Fibroblast of the aortic adventitia (primary cell): Measurements from ENCODE around the gene GLRA3. TPM values are rescaled to one million over a fixed set of nuclear protein-coding genes. Genes with fewer than 3 reads are reported as not detected.

Source experiments
- DNase-seq: peaks from one replicate; pipeline ENCODE4 v3.0.0-alpha.2; 2010; ENCODE audit warnings: low read depth
- H3K4me3 ChIP-seq: 2 replicates; pipeline ENCODE4 v1.5.1; 2011; ENCODE audit warnings: low read depth, mild to moderate bottlenecking, control low read depth, low read length, moderate library complexity
- CTCF ChIP-seq: IDR thresholded peaks from 2 replicates; pipeline ENCODE4 v1.5.1; 2011; ENCODE audit warnings: mild to moderate bottlenecking, low read length, control low read depth, inconsistent platforms; ENCODE audit not compliant: insufficient read depth
- total RNA-seq: library from RNA; depleted of rRNA; stranded (reverse); fragments of >200 nt; gene quantifications from 2 replicates; pipeline ENCODE4 v1.2.3, GENCODE V29; 2012; ENCODE audit warnings: low replicate concordance

Gene GLRA3
- total RNA-seq, 1 donor, result not detected

- DNase-seq, result no peak
- no peak overlapping the region for H3K4me3 ChIP-seq
- TF ChIP-seq CTCF, result no peak
Measured at GRCh38 chr4:174717828-174718227, 111.2 kb downstream of the GLRA3 start.

GRCh38 chr4:174716986-174717770 lies 111.9 kb downstream of the GLRA3 start:
- H3K4me3 ChIP-seq, result no peak overlapping the region
- DNase-seq, result no peak
- no peak for TF ChIP-seq CTCF

GRCh38 chr4:174714393-174715211 lies 114.4 kb downstream of the GLRA3 start:
- TF ChIP-seq CTCF, result peak; percentile 84
- H3K4me3 ChIP-seq, result no peak overlapping the region
- peak; percentile 63 for DNase-seq

GRCh38 chr4:174713821-174714220 lies 115.2 kb downstream of the GLRA3 start:
- no peak for TF ChIP-seq CTCF
- H3K4me3 ChIP-seq, result no peak overlapping the region
- no peak for DNase-seq

- no peak overlapping the region for H3K4me3 ChIP-seq
- TF ChIP-seq CTCF, result no peak
- DNase-seq, result no peak
Measured at GRCh38 chr4:174713181-174713580, 115.9 kb downstream of the GLRA3 start.

GRCh38 chr4:174709526-174709925 lies 119.5 kb downstream of the GLRA3 start:
- no peak for TF ChIP-seq CTCF
- no peak overlapping the region for H3K4me3 ChIP-seq
- DNase-seq, result peak; percentile 52
